ENCODE measurements around the gene CASTOR1.

CASTOR1 gene

GRCh38 chr22:30262917-30263741 lies 26.2 kb downstream of the CASTOR1 start:
- peak; percentile 7 for DNase-seq

GRCh38 chr22:30262112-30262511 lies 27.2 kb downstream of the CASTOR1 start:
- no peak for DNase-seq

DNA sequence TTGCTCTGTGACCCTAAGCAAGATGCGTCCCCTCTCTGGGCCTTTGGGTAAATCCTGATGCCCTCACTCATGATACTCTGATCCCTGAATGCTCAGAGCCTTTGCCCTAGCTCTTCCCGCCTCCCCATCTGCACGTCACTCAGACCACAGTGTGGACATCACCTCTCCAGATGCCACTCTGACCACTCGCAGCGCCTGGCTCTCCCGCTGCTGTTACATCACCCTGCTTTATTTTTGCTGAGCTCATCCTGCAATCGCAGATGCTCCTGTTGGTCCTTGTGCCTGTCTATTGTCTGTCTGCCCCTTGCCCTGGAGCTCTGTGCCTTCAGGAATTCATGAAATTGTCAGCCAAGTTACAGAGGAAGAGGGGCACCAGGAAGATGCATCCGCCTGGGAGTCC lies 28.2 kb downstream of the CASTOR1 start:
- DNase-seq = no peak

- DNase-seq = no peak
Measured at GRCh38 chr22:30260682-30261081, 28.6 kb downstream of the CASTOR1 start.

DNA sequence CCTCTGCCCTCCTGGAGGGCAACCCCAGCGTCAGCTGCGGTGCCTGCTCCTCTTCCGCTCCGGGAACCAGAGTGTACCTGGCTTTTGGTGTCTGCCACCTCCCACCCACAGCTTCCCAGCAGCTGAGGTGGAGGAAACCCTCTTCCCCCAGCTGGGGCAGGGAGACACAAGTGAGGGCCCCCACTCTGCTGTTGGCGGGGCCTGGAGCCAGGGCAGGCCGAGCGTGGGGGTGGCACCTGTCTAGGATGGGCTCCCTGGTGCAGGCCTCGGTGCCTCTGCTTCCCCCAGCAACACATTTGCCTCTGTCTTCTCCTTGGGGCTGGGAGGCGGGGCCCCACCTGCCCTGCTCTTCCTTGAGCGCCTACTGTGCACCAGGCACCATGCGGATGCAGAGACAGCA lies 29.0 kb downstream of the CASTOR1 start:
- DNase-seq = no peak

DNA sequence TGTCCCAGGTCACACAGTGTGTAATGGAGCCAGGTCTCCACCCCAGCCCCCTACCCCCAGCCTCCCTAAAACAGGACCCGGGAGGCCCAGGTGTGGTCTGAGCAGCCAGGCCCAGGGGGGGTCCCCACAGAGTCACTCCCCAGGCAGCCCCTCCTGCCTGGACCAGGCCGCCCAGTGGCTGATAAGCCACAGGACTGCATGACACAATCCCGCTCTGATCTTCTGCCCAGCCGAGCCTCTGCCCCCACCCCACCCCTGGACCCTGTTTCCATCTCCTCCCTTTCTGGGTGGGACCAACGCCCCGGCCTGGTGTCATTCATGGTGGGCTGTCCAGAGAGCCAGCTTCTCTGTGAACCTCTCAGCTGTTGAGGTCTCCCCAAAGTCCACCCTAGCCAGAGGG lies 35.0 kb downstream of the CASTOR1 start:
- DNase-seq = no peak

- no peak for DNase-seq
Measured at GRCh38 chr22:30253205-30253852, 36.0 kb downstream of the CASTOR1 start.

- no peak for DNase-seq
Measured at GRCh38 chr22:30252411-30253204, 36.7 kb downstream of the CASTOR1 start.

GRCh38 chr22:30251711-30252110 lies 37.6 kb downstream of the CASTOR1 start:
- no peak for DNase-seq

GRCh38 chr22:30250661-30251267 lies 38.5 kb downstream of the CASTOR1 start:
- DNase-seq = no peak

DNA sequence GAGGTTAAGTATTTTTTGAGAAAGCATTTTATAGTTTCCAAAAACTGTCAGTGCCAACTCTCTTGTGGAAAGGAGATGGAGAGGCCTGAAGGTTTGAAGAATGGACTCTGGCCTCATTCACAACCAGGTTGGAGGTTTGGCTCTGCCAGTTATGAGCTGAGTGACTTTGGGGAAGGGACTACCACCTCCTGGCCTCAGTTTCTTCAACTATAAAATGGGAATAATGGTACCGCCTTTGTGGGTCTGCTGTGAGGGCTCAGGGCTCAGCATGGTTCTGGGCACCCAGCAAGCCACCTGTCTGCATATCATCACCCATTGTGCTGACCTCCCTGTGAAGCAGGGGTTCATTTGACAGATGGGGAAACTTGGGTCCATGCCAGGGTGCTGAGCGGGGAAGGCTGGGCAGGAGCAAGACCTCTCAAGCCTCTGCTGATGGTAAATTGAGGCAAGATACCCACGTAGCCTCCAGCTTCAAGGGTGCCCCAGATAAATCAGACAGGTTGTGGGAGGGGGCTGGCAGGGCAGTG lies 39.2 kb downstream of the CASTOR1 start:
- no peak for DNase-seq

- no peak for DNase-seq
Measured at GRCh38 chr22:30249049-30250038, 40.0 kb downstream of the CASTOR1 start.

GRCh38 chr22:30248484-30248883 lies 40.8 kb downstream of the CASTOR1 start:
- DNase-seq = no peak

GRCh38 chr22:30247974-30248373 lies 41.3 kb downstream of the CASTOR1 start:
- DNase-seq = no peak

GRCh38 chr22:30247561-30247960 lies 41.7 kb downstream of the CASTOR1 start:
- DNase-seq = no peak

GRCh38 chr22:30246814-30247376 lies 42.4 kb downstream of the CASTOR1 start:
- DNase-seq = no peak

GRCh38 chr22:30245985-30246813 lies 43.1 kb downstream of the CASTOR1 start, which contains the start of gene LIF:
LIF (minus strand) TSS chr22:30246759; CDS start chr22:30246695, 64 bp downstream.
- no peak for DNase-seq

- no peak for DNase-seq
Measured at GRCh38 chr22:30245181-30245984, 43.9 kb downstream of the CASTOR1 start.

DNA sequence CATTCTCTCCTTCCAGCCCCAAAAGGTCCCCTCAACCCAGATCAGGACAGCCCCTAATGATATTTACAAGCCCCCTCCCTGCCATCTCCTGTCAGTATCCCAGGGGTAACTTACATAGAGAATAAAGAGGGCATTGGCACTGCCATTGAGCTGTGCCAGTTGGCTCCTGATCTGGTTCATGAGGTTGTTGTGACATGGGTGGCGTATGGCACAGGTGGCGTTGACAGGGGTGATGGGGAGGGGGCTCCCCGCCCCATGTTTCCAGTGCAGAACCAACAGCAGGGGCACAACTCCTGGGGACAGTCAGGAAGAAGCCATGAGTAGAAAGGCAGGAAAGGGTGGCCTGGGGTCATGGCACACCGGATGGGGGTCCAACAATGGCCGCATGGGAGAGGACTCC lies 44.7 kb downstream of the CASTOR1 start:
- DNase-seq = no peak

Measured in DMS79 (cell line).